ENCODE results near the gene ACVR1. TPM values are rescaled to one million over a fixed set of nuclear protein-coding genes. Genes with fewer than 3 reads are reported as not detected.

The ACVR1 gene
- total RNA-seq: 13.0 and 13.7 TPM in 2 replicates

DNA sequence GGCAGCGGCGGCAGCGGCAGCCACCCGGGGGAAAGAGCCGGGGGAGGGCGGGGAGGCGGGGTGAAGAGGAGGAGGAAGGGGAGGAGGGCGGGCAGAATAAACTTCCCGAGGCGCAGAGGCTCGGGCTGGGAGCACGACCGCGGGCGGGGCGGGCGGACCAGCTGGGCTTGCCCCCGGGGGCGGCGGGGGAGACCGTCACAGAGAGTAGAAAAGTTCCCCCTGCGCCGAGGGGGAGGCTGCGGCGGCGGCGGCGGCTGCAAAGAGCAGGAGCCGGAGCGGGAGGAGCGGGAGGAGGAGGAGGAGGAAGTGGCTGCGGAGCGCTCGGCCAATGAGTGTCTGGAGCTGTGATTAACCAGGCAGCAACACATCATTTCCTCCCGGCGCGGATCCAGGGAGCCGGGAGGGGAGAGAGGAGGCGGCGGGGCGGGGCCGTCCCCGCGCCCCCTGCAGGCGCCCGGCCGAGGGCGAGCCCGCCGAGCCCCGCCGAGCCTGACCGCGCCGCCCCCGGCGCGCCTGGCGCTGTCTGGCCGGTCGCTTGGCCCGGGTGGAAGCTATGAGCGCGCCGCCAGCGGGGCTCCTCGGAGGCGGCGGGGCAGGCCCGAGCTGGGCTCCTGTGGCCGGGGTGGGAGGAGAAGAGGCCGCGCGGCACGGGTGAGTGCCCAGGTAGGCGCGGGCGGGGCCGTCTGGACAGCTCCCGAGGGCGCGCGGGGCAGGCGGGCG, at the start of gene ACVR1:
Gene ACVR1 (minus strand): TSS at position 265 of the 720 bp plus-strand sequence. CDS start 76,837 bp downstream, outside the sequence.

Other genes starting within 250 kb of the ACVR1 start
- not detected in 2 replicates for gene ACVR1C, start 247.5 kb downstream of the ACVR1 start, total RNA-seq
- not detected in 2 replicates for gene UPP2, start 225.5 kb upstream of the ACVR1 start, total RNA-seq

Measured in mammary microvascular endothelial cell (primary cell).